Stimulated activated CD4-positive, alpha-beta T cell treated with anti-CD3 and anti-CD28 coated beads, Interleukin-15, amount 100 ng/mL, for 48 hours (primary cell): ENCODE results near the gene ESRRB.
"Not testable (repeated sequence)": the region's sequence is repeated elsewhere in the genome, so short reads cannot be mapped to it uniquely, and the experiment has no call there.

Experiments used
- DNase-seq, 2 donors: peaks; one replicate each; pipeline ENCODE4 v3.0.0-alpha.2; 2020; ENCODE audit warnings: low read depth in 2 of 2

Gene ESRRB

GRCh38 chr14:76497550-76498462, 121.9 kb downstream of the ESRRB start:
- DNase-seq = no peak

GRCh38 chr14:76498463-76498935, 122.6 kb downstream of the ESRRB start:
- DNase-seq = no peak

- no peak for DNase-seq
Observed at GRCh38 chr14:76498976-76499375, 123.0 kb downstream of the ESRRB start.

GRCh38 chr14:76499399-76499798, 123.5 kb downstream of the ESRRB start:
- DNase-seq = no peak

GRCh38 chr14:76500011-76500410, 124.1 kb downstream of the ESRRB start:
- no peak for DNase-seq

GRCh38 chr14:76500480-76500879, 124.5 kb downstream of the ESRRB start:
- DNase-seq = no peak

- DNase-seq = no peak
Observed at GRCh38 chr14:76501156-76501720, 125.3 kb downstream of the ESRRB start.

- DNase-seq = no peak
Observed at GRCh38 chr14:76502219-76502618, 126.3 kb downstream of the ESRRB start.

- no peak for DNase-seq
Observed at GRCh38 chr14:76502638-76503037, 126.7 kb downstream of the ESRRB start.

- no peak for DNase-seq
Observed at GRCh38 chr14:76509311-76509710, 133.4 kb downstream of the ESRRB start.

- no peak for DNase-seq
Observed at GRCh38 chr14:76510181-76510580, 134.2 kb downstream of the ESRRB start.

- DNase-seq = no peak
Observed at GRCh38 chr14:76514213-76514998, 138.5 kb downstream of the ESRRB start.

- no peak for DNase-seq
Observed at GRCh38 chr14:76516884-76517283, 140.9 kb downstream of the ESRRB start.

- no peak for DNase-seq
Observed at GRCh38 chr14:76518366-76518765, 142.4 kb downstream of the ESRRB start.

GRCh38 chr14:76525106-76525821, 149.3 kb downstream of the ESRRB start:
- no peak for DNase-seq

GRCh38 chr14:76531085-76531484, 155.1 kb downstream of the ESRRB start:
- no peak for DNase-seq

GRCh38 chr14:76531821-76532318, 155.9 kb downstream of the ESRRB start:
- DNase-seq = no peak

- not testable (repeated sequence) for DNase-seq
Observed at GRCh38 chr14:76536636-76537035, 160.7 kb downstream of the ESRRB start.

- no peak for DNase-seq
Observed at GRCh38 chr14:76537906-76538647, 162.1 kb downstream of the ESRRB start.

- no peak for DNase-seq
Observed at GRCh38 chr14:76538648-76539008, 162.7 kb downstream of the ESRRB start.

GRCh38 chr14:76539130-76539529, 163.2 kb downstream of the ESRRB start:
- no peak for DNase-seq
